IMR-90 (cell line): ENCODE data around the gene TRIM44. TPM values are rescaled to one million over a fixed set of nuclear protein-coding genes. Genes with fewer than 3 reads are reported as not detected.
A peak's percentile ranks its signal among the peaks of the same experiment; 100 is the strongest.

Experiments
- ATAC-seq: fragments of 200-7000 bp; cut with Tn5 transposase; 2 replicates; pipeline ENCODE4 v1.9.1; 2020; ENCODE audit warnings: low read depth, mild to moderate bottlenecking, moderate library complexity
- BruUV-seq: library from RNA; stranded (reverse); fragments of 400-500 nt; replicated peaks from 2 replicates; lab custom pipeline; 2021; lab: Mats Ljungman, UMichigan
- CTCF ChIA-PET: fragments of 300-600 bp; formaldehyde crosslinking; extraction: SDS; loops from one replicate; lab custom pipeline; 2021; ENCODE audit warnings: antibody characterized with exemption; lab: Yijun Ruan, JAX
- POLR2A ChIA-PET: fragments of 300-600 bp; sonication (Branson Sonifier 250); formaldehyde crosslinking; loops from one replicate; lab custom pipeline; 2022; ENCODE audit warnings: antibody characterized with exemption; ENCODE audit not compliant: unreplicated experiment; lab: Charles Lee
- DNase-seq: peaks from one replicate; pipeline ENCODE4 v3.0.0; 2013
- H2AFZ ChIP-seq: replicated peaks from 2 replicates; pipeline ENCODE3; 2013; ENCODE audit warnings: low read length, mild to moderate bottlenecking; ENCODE audit not compliant: poor library complexity
- H2AK5ac ChIP-seq: 2 replicates; pipeline ENCODE4 v1.6.1; 2013; ENCODE audit warnings: low read depth, low read length, inconsistent platforms
- H2AK9ac ChIP-seq: replicated peaks from 2 replicates; pipeline ENCODE3; 2013; ENCODE audit warnings: mild to moderate bottlenecking, low read depth, low read length, moderate library complexity; ENCODE audit not compliant: poor library complexity
- H2BK120ac ChIP-seq: 2 replicates; pipeline ENCODE4 v1.6.1; 2013; ENCODE audit warnings: low read depth, low read length, inconsistent platforms
- H2BK15ac ChIP-seq: 3 replicates; pipeline ENCODE4 v1.6.1; 2013; ENCODE audit warnings: low read depth, low read length, inconsistent platforms
- H2BK20ac ChIP-seq: 2 replicates; pipeline ENCODE4 v1.6.1; 2013; ENCODE audit warnings: low read depth, mild to moderate bottlenecking, inconsistent platforms, low read length, moderate library complexity
- H2BK5ac ChIP-seq: 2 replicates; pipeline ENCODE4 v1.6.1; 2013; ENCODE audit warnings: mild to moderate bottlenecking, low read depth, low read length, inconsistent platforms; ENCODE audit not compliant: poor library complexity, severe bottlenecking
- H3K14ac ChIP-seq: replicated peaks from 2 replicates; pipeline ENCODE4 v1.6.1; 2013; ENCODE audit warnings: low read depth, low read length, inconsistent platforms
- H3K18ac ChIP-seq: 2 replicates; pipeline ENCODE4 v1.6.1; 2013; ENCODE audit warnings: low read depth, low read length, control low read depth
- H3K23ac ChIP-seq: 2 replicates; pipeline ENCODE4 v1.6.1; 2013; ENCODE audit warnings: low read depth, low read length, inconsistent platforms
- H3K27ac ChIP-seq: 2 replicates; pipeline ENCODE4 v1.5.1; 2013; ENCODE audit warnings: mild to moderate bottlenecking, control low read depth, low read length; ENCODE audit not compliant: insufficient read depth
- H3K27me3 ChIP-seq: 2 replicates; pipeline ENCODE4 v1.6.1; 2013; ENCODE audit warnings: low read length; ENCODE audit not compliant: control insufficient read depth, insufficient read depth
- H3K36me3 ChIP-seq: 2 replicates; pipeline ENCODE4 v1.6.1; 2013; ENCODE audit warnings: low read length, mixed read lengths; ENCODE audit not compliant: control insufficient read depth, insufficient read depth
- H3K4ac ChIP-seq: 2 replicates; pipeline ENCODE4 v1.6.1; 2013; ENCODE audit warnings: low read depth, low read length, inconsistent platforms
- H3K4me1 ChIP-seq: 2 replicates; pipeline ENCODE4 v1.6.1; 2013; ENCODE audit warnings: low read length, mixed read lengths; ENCODE audit not compliant: control insufficient read depth, insufficient read depth
- H3K4me2 ChIP-seq: 2 replicates; pipeline ENCODE4 v1.6.1; 2013; ENCODE audit warnings: low read depth, mild to moderate bottlenecking, control low read depth, low read length, moderate library complexity
- H3K4me3 ChIP-seq: 2 replicates; pipeline ENCODE4 v1.5.1; 2013; ENCODE audit warnings: low read depth, mild to moderate bottlenecking, control low read depth, low read length, moderate library complexity; ENCODE audit not compliant: insufficient read depth
- H3K56ac ChIP-seq: 2 replicates; pipeline ENCODE4 v1.6.1; 2013; ENCODE audit warnings: low read length, inconsistent platforms; ENCODE audit not compliant: insufficient read depth; ENCODE audit errors: extremely low read depth
- H3K79me1 ChIP-seq, 2 experiments: 2 replicates each; pipeline ENCODE4 v1.6.1; 2013; ENCODE audit warnings: low read length in 2 of 2, inconsistent platforms in 1 of 2, low read depth in 1 of 2
- H3K9ac ChIP-seq: 2 replicates; pipeline ENCODE4 v1.6.1; 2013; ENCODE audit warnings: low read depth, low read length, control low read depth
- H3K9me1 ChIP-seq: 2 replicates; pipeline ENCODE4 v1.6.1; 2013; ENCODE audit warnings: low read length, inconsistent platforms; ENCODE audit not compliant: insufficient read depth
- H3K9me3 ChIP-seq: 2 replicates; pipeline ENCODE4 v1.6.1; 2013; ENCODE audit warnings: low read length; ENCODE audit not compliant: control insufficient read depth, insufficient read depth
- H4K20me1 ChIP-seq: 2 replicates; pipeline ENCODE4 v1.6.1; 2013; ENCODE audit warnings: low read length, inconsistent platforms; ENCODE audit not compliant: insufficient read depth
- H4K5ac ChIP-seq: 2 replicates; pipeline ENCODE4 v1.6.1; 2013; ENCODE audit warnings: mild to moderate bottlenecking, low read depth, low read length, control low read depth
- H4K8ac ChIP-seq, 2 experiments: 2 replicates each; pipeline ENCODE4 v1.6.1; 2013; ENCODE audit warnings: low read depth in 2 of 2, low read length in 2 of 2, control low read depth in 1 of 2, inconsistent platforms in 1 of 2
- H4K91ac ChIP-seq: 2 replicates; pipeline ENCODE4 v1.6.1; 2013; ENCODE audit warnings: low read depth, low read length, inconsistent platforms; ENCODE audit not compliant: insufficient read depth
- BHLHE40 ChIP-seq: fragments of 150-350 bp; IDR thresholded peaks from 2 replicates; pipeline ENCODE4 v1.6.1; 2016; ENCODE audit warnings: mild to moderate bottlenecking, low read depth, low read length
- CEBPB ChIP-seq: IDR thresholded peaks from 2 replicates; pipeline ENCODE4 v1.6.1; 2012; ENCODE audit warnings: low read depth, low read length, improper control_type of control experiment
- CHD1 ChIP-seq: IDR thresholded peaks from 2 replicates; pipeline ENCODE4 v1.6.1; 2012; ENCODE audit warnings: low read depth, low read length, improper control_type of control experiment
- MAFK ChIP-seq: IDR thresholded peaks from 2 replicates; pipeline ENCODE4 v1.6.1; 2012; ENCODE audit warnings: low read depth, low read length, improper control_type of control experiment
- MAZ ChIP-seq: IDR thresholded peaks from 2 replicates; pipeline ENCODE4 v1.6.1; 2012; ENCODE audit warnings: low read depth, mild to moderate bottlenecking, low read length, improper control_type of control experiment, moderate library complexity, borderline replicate concordance
- MXI1 ChIP-seq: IDR thresholded peaks from 2 replicates; pipeline ENCODE4 v1.6.1; 2012; ENCODE audit warnings: low read depth, mild to moderate bottlenecking, low read length, moderate library complexity, borderline replicate concordance
- NFE2L2 ChIP-seq: fragments of 150-350 bp; IDR thresholded peaks from 2 replicates; pipeline ENCODE4 v1.6.1; 2016; ENCODE audit warnings: low read depth, mild to moderate bottlenecking, low read length
- POLR2A ChIP-seq: IDR thresholded peaks from 2 replicates; pipeline ENCODE4 v1.6.1; 2012; ENCODE audit warnings: mild to moderate bottlenecking, low read depth, low read length
- RCOR1 ChIP-seq: IDR thresholded peaks from 2 replicates; pipeline ENCODE4 v1.6.1; 2012; ENCODE audit warnings: mild to moderate bottlenecking, low read length, improper control_type of control experiment; ENCODE audit not compliant: insufficient replicate concordance
- SMC3 ChIP-seq: fragments of 150-350 bp; IDR thresholded peaks from 2 replicates; pipeline ENCODE4 v1.6.1; 2016; ENCODE audit warnings: low read depth, mild to moderate bottlenecking, antibody characterized with exemption, low read length, moderate library complexity
- WGBS, 2 experiments: methylation state at CpG; one replicate each; pipeline versions ENCODE4 v1.1.5 to v1.1.7; 2013; ENCODE audit warnings: missing lambda C conversion rate in 2 of 2; ENCODE audit not compliant: insufficient read length in 1 of 2; ENCODE audit errors: extremely low coverage in 2 of 2; 5-methylcytosine and 5-hydroxymethylcytosine counted together
- dilution Hi-C: fragments of 300-500 bp; cut with HindIII; formaldehyde crosslinking; loops from one replicate; pipeline ENCODE4 v1.14.3; 2018; ENCODE audit warnings: low sequenced_read_pairs; ENCODE audit not compliant: unreplicated experiment
- in situ Hi-C: fragments of 300-500 bp; cut with MboI; formaldehyde crosslinking; loops from 3 replicates; pipeline ENCODE4 v1.14.3; 2019; ENCODE audit warnings: low sequenced_read_pairs, inconsistent platforms, mixed read lengths
- intact Hi-C: fragments of 100-400 bp; cut with micrococcal nuclease; formaldehyde crosslinking; loops from 2 replicates; pipeline ENCODE4 v1.10.0; 2022
- polyA plus RNA-seq, 3 experiments: library from polyadenylated mRNA; depleted of rRNA; stranded (reverse); fragments of >200 nt; gene quantifications; 2 replicates each; pipeline ENCODE4 v1.2.3, GENCODE V29; 2012; ENCODE audit warnings: low replicate concordance in 1 of 3
- total RNA-seq: library from RNA; depleted of rRNA; stranded (reverse); fragments of >200 nt; gene quantifications from 2 replicates; pipeline ENCODE4 v1.2.3, GENCODE V29; 2012
- TF ChIP-seq, protein P1 (sequence below): fragments of 150-350 bp; IDR thresholded peaks from 2 replicates; pipeline ENCODE4 v1.6.1; 2017; ENCODE audit warnings: mild to moderate bottlenecking, antibody characterized with exemption, low read length, low read depth
- TF ChIP-seq, protein P2 (sequence below): fragments of 150-350 bp; IDR thresholded peaks from 2 replicates; pipeline ENCODE4 v1.6.1; 2016; ENCODE audit warnings: low read depth, mild to moderate bottlenecking, low read length, moderate library complexity, borderline replicate concordance
- TF ChIP-seq, protein P3 (sequence below): conservative IDR thresholded peaks from 2 replicates; pipeline ENCODE4 v1.5.1; 2012; ENCODE audit warnings: mild to moderate bottlenecking, low read depth, low read length, improper control_type of control experiment

TRIM44 gene
- total and polyA plus RNA-seq, 2 of the 4 experiments (the other 2 are of a cell fraction): 50.7 to 104 TPM

DNA sequence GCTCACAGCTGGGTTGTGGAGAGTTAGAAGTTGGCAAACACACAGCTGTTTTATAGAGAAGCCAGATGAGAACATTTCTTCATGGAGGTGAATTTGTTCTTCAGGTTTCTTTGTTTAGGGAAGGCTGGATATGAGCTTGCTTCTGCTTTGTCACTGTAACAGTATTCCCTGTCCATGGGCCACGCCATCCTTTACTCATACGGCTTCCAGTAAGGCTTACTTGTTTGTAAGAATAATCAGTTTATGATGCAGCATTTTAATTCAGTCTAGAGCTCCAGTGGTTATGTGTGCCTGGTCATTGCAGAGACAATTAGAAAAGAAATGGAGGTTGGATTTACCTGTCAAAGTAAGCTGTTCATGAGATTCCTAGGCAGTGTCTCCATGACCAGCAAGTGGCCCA, 131.8 kb downstream of the TRIM44 start:
- no peak overlapping the region for H2BK120ac ChIP-seq
- DNase-seq (peak; percentile 26), ATAC-seq (no peak; the same call in 1 of the 2 replicates)
- peak overlapping the region; percentile 22; the same call in 1 of the 2 replicates for H3K4ac ChIP-seq
- H3K27ac ChIP-seq: no peak overlapping the region
- no CpG with 5 or more reads among the region's 2 CpGs for WGBS, 2 experiments
- intact Hi-C loops: no loop called here
- H2BK5ac ChIP-seq: peak overlapping the region; percentile 13
- no peak overlapping the region for H3K4me3 ChIP-seq
- no peak overlapping the region for H3K56ac ChIP-seq
- H4K5ac ChIP-seq: no peak overlapping the region
- no peak overlapping the region for H3K9ac ChIP-seq
- H2AK5ac ChIP-seq: 0 out of 2 replicates have a peak overlapping the region, but pooled peaks have one; percentile 11
- no peak overlapping the region for H2AK9ac ChIP-seq
- H3K27me3 ChIP-seq: no peaks in the 10 kb centered on the region
- H4K8ac ChIP-seq: no peak overlapping the region
- peaks cover 15% of the 10 kb centered on the region for H3K4me1 ChIP-seq
- H2BK20ac ChIP-seq: no peak overlapping the region
- in situ Hi-C loops: no loop called here
- H4K20me1 ChIP-seq: peaks cover 22% of the 10 kb centered on the region
- peak overlapping the region; percentile 23; the same call in 1 of the 2 replicates for H3K23ac ChIP-seq
- ChIA-PET CTCF (interaction anchor here (3.6 kb wide), 1 partner anchor 28 kb away, joined by 16 read pairs; no protein-coding TSS in a partner anchor), POLR2A (no interaction called here)
- H3K14ac ChIP-seq: peak overlapping the region; percentile 0; the same call in 1 of the 2 replicates
- no peak for TF ChIP-seq CEBPB
- TF ChIP-seq, protein P1, sequence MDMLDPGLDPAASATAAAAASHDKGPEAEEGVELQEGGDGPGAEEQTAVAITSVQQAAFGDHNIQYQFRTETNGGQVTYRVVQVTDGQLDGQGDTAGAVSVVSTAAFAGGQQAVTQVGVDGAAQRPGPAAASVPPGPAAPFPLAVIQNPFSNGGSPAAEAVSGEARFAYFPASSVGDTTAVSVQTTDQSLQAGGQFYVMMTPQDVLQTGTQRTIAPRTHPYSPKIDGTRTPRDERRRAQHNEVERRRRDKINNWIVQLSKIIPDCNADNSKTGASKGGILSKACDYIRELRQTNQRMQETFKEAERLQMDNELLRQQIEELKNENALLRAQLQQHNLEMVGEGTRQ: no peak
- TF ChIP-seq MXI1: no peak
- no peak for TF ChIP-seq CHD1
- TF ChIP-seq BHLHE40: no peak
- no peak for TF ChIP-seq SMC3
- TF ChIP-seq MAZ: no peak
- no peak for TF ChIP-seq POLR2A
- no peak for TF ChIP-seq MAFK
- TF ChIP-seq, protein P2, sequence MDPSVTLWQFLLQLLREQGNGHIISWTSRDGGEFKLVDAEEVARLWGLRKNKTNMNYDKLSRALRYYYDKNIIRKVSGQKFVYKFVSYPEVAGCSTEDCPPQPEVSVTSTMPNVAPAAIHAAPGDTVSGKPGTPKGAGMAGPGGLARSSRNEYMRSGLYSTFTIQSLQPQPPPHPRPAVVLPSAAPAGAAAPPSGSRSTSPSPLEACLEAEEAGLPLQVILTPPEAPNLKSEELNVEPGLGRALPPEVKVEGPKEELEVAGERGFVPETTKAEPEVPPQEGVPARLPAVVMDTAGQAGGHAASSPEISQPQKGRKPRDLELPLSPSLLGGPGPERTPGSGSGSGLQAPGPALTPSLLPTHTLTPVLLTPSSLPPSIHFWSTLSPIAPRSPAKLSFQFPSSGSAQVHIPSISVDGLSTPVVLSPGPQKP: no peak
- TF ChIP-seq, protein P3, sequence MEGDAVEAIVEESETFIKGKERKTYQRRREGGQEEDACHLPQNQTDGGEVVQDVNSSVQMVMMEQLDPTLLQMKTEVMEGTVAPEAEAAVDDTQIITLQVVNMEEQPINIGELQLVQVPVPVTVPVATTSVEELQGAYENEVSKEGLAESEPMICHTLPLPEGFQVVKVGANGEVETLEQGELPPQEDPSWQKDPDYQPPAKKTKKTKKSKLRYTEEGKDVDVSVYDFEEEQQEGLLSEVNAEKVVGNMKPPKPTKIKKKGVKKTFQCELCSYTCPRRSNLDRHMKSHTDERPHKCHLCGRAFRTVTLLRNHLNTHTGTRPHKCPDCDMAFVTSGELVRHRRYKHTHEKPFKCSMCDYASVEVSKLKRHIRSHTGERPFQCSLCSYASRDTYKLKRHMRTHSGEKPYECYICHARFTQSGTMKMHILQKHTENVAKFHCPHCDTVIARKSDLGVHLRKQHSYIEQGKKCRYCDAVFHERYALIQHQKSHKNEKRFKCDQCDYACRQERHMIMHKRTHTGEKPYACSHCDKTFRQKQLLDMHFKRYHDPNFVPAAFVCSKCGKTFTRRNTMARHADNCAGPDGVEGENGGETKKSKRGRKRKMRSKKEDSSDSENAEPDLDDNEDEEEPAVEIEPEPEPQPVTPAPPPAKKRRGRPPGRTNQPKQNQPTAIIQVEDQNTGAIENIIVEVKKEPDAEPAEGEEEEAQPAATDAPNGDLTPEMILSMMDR: no peak
- no peak for TF ChIP-seq RCOR1
- no peak for TF ChIP-seq NFE2L2
- no TSS peak for BruUV-seq
- dilution Hi-C loops: no loop called here
- no peaks in the 10 kb centered on the region for H3K36me3 ChIP-seq
- H4K91ac ChIP-seq: no peak overlapping the region
- peaks cover 28% of the 10 kb centered on the region for H3K9me1 ChIP-seq
- no peak overlapping the region for H2AFZ ChIP-seq
- no peaks in the 10 kb centered on the region for H3K9me3 ChIP-seq
- H3K79me1 ChIP-seq: peaks cover 54 to 80% of the 10 kb centered on the region in 2 experiments
- H2BK15ac ChIP-seq: no peak overlapping the region
- H3K4me2 ChIP-seq: no peak overlapping the region
- no peak overlapping the region; the same call in 1 of the 2 replicates for H3K18ac ChIP-seq
